Mucosa of descending colon (tissue), 3 donors: ENCODE results near the gene PCNP. TPM values are rescaled to one million over a fixed set of nuclear protein-coding genes. Genes with fewer than 3 reads are reported as not detected.
A peak's percentile ranks its signal among the peaks of the same experiment; 100 is the strongest.

ENCODE experiments used
- ATAC-seq: fragments of 200-7000 bp; cut with Tn5 transposase; one replicate; pipeline ENCODE4 v1.9.1; 2020; ENCODE audit warnings: mild to moderate bottlenecking, moderate library complexity
- DNase-seq, 3 donors: peaks; one replicate each; pipeline ENCODE4 v3.0.0-alpha.2; 2020
- H3K36me3 ChIP-seq: fragments of 200-600 bp; one replicate; pipeline ENCODE4 v1.8.0; 2021; ENCODE audit warnings: low read depth, mild to moderate bottlenecking
- H3K4me1 ChIP-seq: fragments of 200-600 bp; one replicate; pipeline ENCODE4 v1.8.0; 2021; ENCODE audit warnings: low read depth, mild to moderate bottlenecking
- H3K4me3 ChIP-seq: fragments of 200-600 bp; one replicate; pipeline ENCODE4 v1.8.0; 2021; ENCODE audit warnings: mild to moderate bottlenecking
- H3K9me3 ChIP-seq: fragments of 200-600 bp; one replicate; pipeline ENCODE4 v1.8.0; 2021; ENCODE audit warnings: mild to moderate bottlenecking
- intact Hi-C, 2 donors: fragments of 100-400 bp; cut with DNase I in 1 of 2; cut with micrococcal nuclease in 1 of 2; formaldehyde crosslinking; loops; one replicate each; pipeline versions ENCODE4 v1.11.0 to v1.11.1; 2022; cut with DNase I, micrococcal nuclease
- total RNA-seq, 3 donors: library from RNA; stranded (reverse); fragmentation: NEBNext Ultra II Directional in 2 of 3; extraction: Animal tissue kit (Norgen Biotek cat#: 25700) in 2 of 3; gene quantifications; one replicate each; pipeline versions ENCODE4 v1.2.1 to v1.2.4, GENCODE V29; 2021 to 2023
- TF ChIP-seq, protein P1 (sequence below): fragments of 200-600 bp; IDR thresholded peaks from one replicate; pipeline ENCODE4 v1.8.0; 2022; ENCODE audit warnings: antibody characterized with exemption, mild to moderate bottlenecking
- donor health status: DM: no; HTN: no; CAD: no; lungs with moderate emphysema.
- donor health status: DM: no; HTN: no; CAD: no.
- donor health status: DM: no; HTN: yes; CAD: no.

PCNP gene
- total RNA-seq, 3 donors from 2014 or later, result 78.0 to 168 (median 94.3) TPM

DNA sequence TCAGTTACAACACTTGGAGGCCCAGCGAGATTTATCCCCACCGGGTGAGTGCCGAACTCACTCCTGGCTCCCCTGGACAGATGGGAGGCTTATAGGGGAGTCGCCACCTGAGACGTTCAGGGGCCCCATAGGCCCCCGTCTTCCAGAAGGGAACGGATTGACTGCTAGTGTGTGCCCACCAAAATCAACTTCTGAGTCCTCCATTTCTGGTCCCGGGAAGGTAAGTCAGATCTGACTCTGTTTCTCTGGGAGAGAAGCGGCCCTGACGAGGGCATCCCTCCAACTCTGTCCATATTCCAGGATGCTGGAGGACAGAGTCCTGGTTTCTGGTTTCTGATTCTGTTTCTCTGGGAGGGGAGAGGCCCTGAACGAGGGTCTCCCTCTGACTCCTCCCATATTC is 58.6 kb downstream of the PCNP start:
- Histone ChIP-seq H3K36me3 (no peaks in the 10 kb centered on the region), H3K4me1 (no peaks in the 10 kb centered on the region), H3K4me3 (no peak overlapping the region), H3K9me3 (no peaks in the 10 kb centered on the region)
- intact Hi-C loops, result no loop called here
- DNase-seq (no peak), ATAC-seq (no peak)
- TF ChIP-seq, protein P1, sequence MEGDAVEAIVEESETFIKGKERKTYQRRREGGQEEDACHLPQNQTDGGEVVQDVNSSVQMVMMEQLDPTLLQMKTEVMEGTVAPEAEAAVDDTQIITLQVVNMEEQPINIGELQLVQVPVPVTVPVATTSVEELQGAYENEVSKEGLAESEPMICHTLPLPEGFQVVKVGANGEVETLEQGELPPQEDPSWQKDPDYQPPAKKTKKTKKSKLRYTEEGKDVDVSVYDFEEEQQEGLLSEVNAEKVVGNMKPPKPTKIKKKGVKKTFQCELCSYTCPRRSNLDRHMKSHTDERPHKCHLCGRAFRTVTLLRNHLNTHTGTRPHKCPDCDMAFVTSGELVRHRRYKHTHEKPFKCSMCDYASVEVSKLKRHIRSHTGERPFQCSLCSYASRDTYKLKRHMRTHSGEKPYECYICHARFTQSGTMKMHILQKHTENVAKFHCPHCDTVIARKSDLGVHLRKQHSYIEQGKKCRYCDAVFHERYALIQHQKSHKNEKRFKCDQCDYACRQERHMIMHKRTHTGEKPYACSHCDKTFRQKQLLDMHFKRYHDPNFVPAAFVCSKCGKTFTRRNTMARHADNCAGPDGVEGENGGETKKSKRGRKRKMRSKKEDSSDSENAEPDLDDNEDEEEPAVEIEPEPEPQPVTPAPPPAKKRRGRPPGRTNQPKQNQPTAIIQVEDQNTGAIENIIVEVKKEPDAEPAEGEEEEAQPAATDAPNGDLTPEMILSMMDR, result no peak

DNA sequence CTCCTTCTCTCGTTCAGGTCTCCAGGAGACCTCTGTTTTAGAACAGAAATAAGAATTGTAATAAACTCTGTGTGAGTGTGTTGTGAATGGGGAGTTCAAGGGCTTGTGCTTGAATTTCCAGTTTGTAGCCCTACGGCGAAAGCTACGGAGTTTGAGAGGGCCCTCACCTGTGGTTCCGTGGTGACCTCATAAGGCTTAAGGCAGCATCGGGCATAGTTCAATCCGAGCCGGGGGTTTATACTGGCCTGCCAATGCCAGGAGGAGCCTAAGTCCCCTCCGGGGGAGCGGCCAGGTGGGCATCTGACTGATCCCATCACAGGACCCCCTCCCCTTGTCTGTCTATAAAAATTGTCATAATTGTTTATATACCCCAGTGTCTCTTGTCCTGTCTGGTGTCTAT is 59.2 kb downstream of the PCNP start:
- intact Hi-C loops, result no loop called here
- no peak for DNase-seq

DNA sequence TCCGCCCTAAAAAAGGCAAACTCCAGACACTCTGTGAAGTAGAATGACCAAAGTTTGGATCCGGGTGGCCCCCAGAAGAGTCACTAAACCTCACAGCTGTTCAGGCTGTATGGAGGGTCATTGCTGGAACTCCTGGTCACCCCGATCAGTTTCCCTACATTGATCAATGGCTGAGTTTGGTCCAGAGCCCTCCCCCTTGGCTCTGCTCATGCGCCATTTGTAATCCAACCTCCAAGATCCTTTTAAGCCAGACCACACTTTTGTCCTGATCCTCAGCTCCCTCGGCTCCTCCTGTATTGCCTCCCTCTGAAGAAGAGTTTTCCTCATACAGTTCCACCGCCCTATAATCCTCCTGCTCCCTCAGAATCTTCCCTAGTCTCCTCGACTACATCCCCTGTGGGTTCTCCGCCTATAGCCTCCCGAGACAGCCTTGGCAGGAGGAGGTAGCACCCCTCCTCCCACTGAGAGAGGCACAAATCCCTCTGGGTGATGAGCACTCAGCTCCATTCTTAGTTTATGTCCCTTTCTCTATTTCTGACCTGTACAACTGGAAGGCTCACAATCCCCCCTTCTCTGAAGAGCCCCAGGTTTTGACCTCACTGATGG is 60.7 kb downstream of the PCNP start:
- no peak for DNase-seq
- intact Hi-C loops, result no loop called here

More for the DNA sequence above, 59.2 kb downstream of the PCNP start:
- no peaks in the 10 kb centered on the region for H3K9me3 ChIP-seq
- H3K36me3 ChIP-seq, result no peaks in the 10 kb centered on the region
- H3K4me1 ChIP-seq, result no peaks in the 10 kb centered on the region
- ATAC-seq, result no peak
- TF ChIP-seq, protein P1, result no peak
- no peak overlapping the region for H3K4me3 ChIP-seq

DNA sequence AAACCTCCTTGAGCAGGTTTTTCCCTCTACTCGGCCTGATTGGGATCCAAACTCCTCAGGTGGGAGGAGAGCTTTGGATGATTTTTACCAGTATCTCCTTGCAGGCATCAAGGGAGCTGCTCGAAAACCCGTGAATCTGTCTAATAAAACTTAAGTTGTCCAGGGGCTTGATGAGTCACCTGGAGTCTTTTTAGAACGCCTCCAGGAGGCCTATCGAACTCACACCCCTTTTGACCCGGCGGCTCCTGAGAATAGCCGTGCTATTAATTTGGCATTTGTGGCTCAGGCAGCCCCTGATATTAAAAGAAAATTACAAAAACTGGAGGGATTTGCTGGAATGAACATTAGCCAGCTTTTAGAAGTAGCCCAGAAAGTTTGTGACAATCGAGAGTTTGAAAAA is 61.4 kb downstream of the PCNP start:
- Histone ChIP-seq H3K36me3 (no peaks in the 10 kb centered on the region), H3K4me3 (no peak overlapping the region), H3K9me3 (no peaks in the 10 kb centered on the region), H3K4me1 (no peaks in the 10 kb centered on the region)
- intact Hi-C loops, result no loop called here
- TF ChIP-seq, protein P1, result no peak
- no peak for DNase-seq
- no peak for ATAC-seq

More for the DNA sequence above, 60.7 kb downstream of the PCNP start:
- H3K36me3 ChIP-seq, result no peaks in the 10 kb centered on the region
- H3K4me3 ChIP-seq, result no peak overlapping the region
- ATAC-seq, result no peak
- H3K9me3 ChIP-seq, result no peaks in the 10 kb centered on the region
- H3K4me1 ChIP-seq, result no peaks in the 10 kb centered on the region
- TF ChIP-seq, protein P1, result no peak

DNA sequence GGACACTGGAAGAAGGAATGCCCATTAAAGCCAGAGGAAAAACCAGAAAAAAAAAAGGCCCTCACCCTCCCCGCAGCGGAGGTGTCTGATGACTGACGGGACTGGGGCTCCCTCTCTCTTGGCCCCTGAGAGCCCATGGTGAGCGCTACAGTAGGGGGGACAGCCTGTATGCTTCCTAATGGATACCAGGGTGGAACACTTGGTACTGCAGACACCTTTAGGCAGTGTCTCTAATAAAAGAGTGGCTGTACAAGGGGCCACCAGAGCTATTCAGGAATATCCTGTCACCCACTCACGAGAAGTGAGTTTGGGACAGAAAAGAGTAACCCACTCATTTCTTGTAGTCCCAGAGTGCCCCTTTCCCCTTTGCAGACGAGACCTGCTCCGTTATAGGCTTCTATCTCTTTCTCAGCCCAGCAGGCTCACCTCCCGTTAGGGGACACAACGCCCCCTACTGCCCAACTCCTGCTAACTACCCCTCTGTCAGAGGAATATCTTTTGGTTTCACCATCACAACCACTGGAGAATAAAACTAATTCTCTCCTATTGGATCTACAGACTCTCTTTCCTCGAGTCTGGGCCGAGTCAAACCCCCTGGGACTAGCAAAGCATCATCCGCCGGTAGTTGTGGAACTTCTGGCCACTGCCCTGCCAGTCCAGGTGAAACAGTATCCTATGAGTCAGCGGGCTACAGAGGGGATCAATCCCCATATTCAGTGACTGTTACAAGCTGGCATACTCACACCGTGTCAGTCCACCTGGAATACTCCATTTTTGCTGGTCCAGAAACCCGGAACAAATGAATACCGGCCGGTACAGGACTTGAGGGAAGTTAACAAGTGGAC is 62.2 kb downstream of the PCNP start:
- no peak overlapping the region for H3K4me3 ChIP-seq
- ATAC-seq, result peak; percentile 79
- no peaks in the 10 kb centered on the region for H3K36me3 ChIP-seq
- intact Hi-C loops, result no loop called here
- TF ChIP-seq, protein P1, result peak; percentile 14
- no peaks in the 10 kb centered on the region for H3K9me3 ChIP-seq
- DNase-seq, result peak in 2 of 3 donors; percentile 60 to 62
- no peaks in the 10 kb centered on the region for H3K4me1 ChIP-seq
